Measurements from ENCODE around the gene GAK.

The GAK gene

GRCh38 chr4:964346-965025 lies 32.4 kb upstream of the GAK start:
- DNase-seq = no peak

- DNase-seq = no peak
Observed at GRCh38 chr4:963276-964225, 31.4 kb upstream of the GAK start.

- DNase-seq = no peak
Observed at GRCh38 chr4:962231-963208, 30.4 kb upstream of the GAK start.

- no peak for DNase-seq
Observed at GRCh38 chr4:961351-962230, 29.5 kb upstream of the GAK start.

- no peak for DNase-seq
Observed at GRCh38 chr4:960636-961350, 28.7 kb upstream of the GAK start.

GRCh38 chr4:960140-960635 lies 28.1 kb upstream of the GAK start:
- DNase-seq = no peak

- DNase-seq = no peak
Observed at GRCh38 chr4:959338-960139, 27.4 kb upstream of the GAK start.

GRCh38 chr4:958696-959337 lies 26.7 kb upstream of the GAK start:
- no peak for DNase-seq

- DNase-seq = no peak
Observed at GRCh38 chr4:958314-958665, 26.2 kb upstream of the GAK start.

GRCh38 chr4:957581-958313 lies 25.6 kb upstream of the GAK start:
- DNase-seq = no peak

- DNase-seq = no peak
Observed at GRCh38 chr4:957231-957580, 25.1 kb upstream of the GAK start.

- no peak for DNase-seq
Observed at GRCh38 chr4:956531-957230, 24.6 kb upstream of the GAK start.

- DNase-seq = no peak
Observed at GRCh38 chr4:955931-956381, 23.8 kb upstream of the GAK start.

- no peak for DNase-seq
Observed at GRCh38 chr4:955161-955921, 23.2 kb upstream of the GAK start.

- DNase-seq = no peak
Observed at GRCh38 chr4:954211-955020, 22.3 kb upstream of the GAK start.

- DNase-seq = no peak
Observed at GRCh38 chr4:953574-953915, 21.4 kb upstream of the GAK start.
